DOHH2 (cell line): ENCODE data around the gene LZIC.

ENCODE experiments used
- CTCF ChIP-seq: fragments of 200-600 bp; sonication (generic); IDR thresholded peaks from one replicate; pipeline ENCODE4 v1.5.1; 2014; ENCODE audit warnings: antibody characterized with exemption, mild to moderate bottlenecking, low read depth, low read length; ENCODE audit not compliant: poor library complexity, severe bottlenecking
- EZH2phosphoT487 ChIP-seq: fragments of 200-600 bp; sonication (generic); IDR thresholded peaks from 2 replicates; pipeline ENCODE4 v1.6.1; 2017; ENCODE audit warnings: borderline replicate concordance, mild to moderate bottlenecking, antibody characterized with exemption, low read length, moderate library complexity, mixed read lengths

- no peak for TF ChIP-seq CTCF
- TF ChIP-seq EZH2phosphoT487: peak; percentile 42; the same call in 1 of the 2 replicates
Measured at GRCh38 chr1:9909234-9910046, 33.8 kb downstream of the LZIC start.
